ENCODE results near the gene PLEKHA7.

GRCh38 chr11:16911186-16911585 is 103.0 kb downstream of the PLEKHA7 start:
- TF ChIP-seq POLR2A (IDR thresholded peaks at IDR 0.05) (no peak), EP300 (IDR thresholded peaks at IDR 0.05) (no peak)

All from upper lobe of left lung (tissue), 4 donors.